SK-N-SH (cell line): ENCODE measurements around the gene COL5A1. TPM values are rescaled to one million over a fixed set of nuclear protein-coding genes. Genes with fewer than 3 reads are reported as not detected.

Experiments
- CTCF ChIA-PET: fragments of 300-600, 350-600 bp; formaldehyde crosslinking; extraction: SDS; loops from one replicate; lab custom pipeline; 2021; lab: Yijun Ruan, JAX
- POLR2A ChIA-PET: fragments of 350-600 bp; sonication (Branson Sonifier 250); formaldehyde crosslinking; extraction: SDS; loops from one replicate; lab custom pipeline; 2020; ENCODE audit warnings: antibody characterized with exemption, inconsistent platforms; lab: Yijun Ruan, JAX
- DNase-seq: peaks from one replicate; pipeline ENCODE4 v3.0.0; 2012
- H2AFZ ChIP-seq: fragments of 200-600 bp; sonication (generic); 2 replicates; pipeline ENCODE4 v1.8.1; 2016; ENCODE audit warnings: antibody characterized with exemption, mild to moderate bottlenecking, low read depth
- H3F3A ChIP-seq: fragments of 200-600 bp; sonication (generic); replicated peaks from 2 replicates; pipeline ENCODE3; 2016; ENCODE audit warnings: antibody characterized with exemption, mild to moderate bottlenecking; ENCODE audit not compliant: insufficient read depth
- H3K27ac ChIP-seq, 2 experiments: fragments of 200-500 bp in 1 of 2; fragments of 200-600 bp in 1 of 2; sonication (Bioruptor generic) in 1 of 2; sonication (generic), shearing (Covaris generic) in 1 of 2; 2 replicates each; pipeline versions ENCODE4 v1.5.1 to v1.6.1; 2014 to 2016; ENCODE audit warnings: low read depth in 2 of 2, inconsistent platforms in 1 of 2, low read length in 1 of 2, mild to moderate bottlenecking in 1 of 2, mixed read lengths in 1 of 2
- H3K27me3 ChIP-seq: fragments of 200-600 bp; sonication (generic), shearing (Covaris generic); 2 replicates; pipeline ENCODE4 v1.6.1; 2016; ENCODE audit warnings: mixed run types; ENCODE audit not compliant: insufficient read depth
- H3K36me3 ChIP-seq, 2 experiments: fragments of 200-500 bp in 1 of 2; fragments of 200-600 bp in 1 of 2; sonication (Bioruptor generic) in 1 of 2; sonication (generic) in 1 of 2; replicated peaks in 1 of 2; 2 replicates each; pipeline versions ENCODE3 to v1.5.1; 2014 to 2016; ENCODE audit warnings: low read length in 1 of 2, mild to moderate bottlenecking in 1 of 2; ENCODE audit not compliant: insufficient read depth in 2 of 2, control insufficient read depth in 1 of 2
- H3K4me1 ChIP-seq, 2 experiments: fragments of 200-500 bp in 1 of 2; fragments of 200-600 bp in 1 of 2; sonication (Bioruptor generic) in 1 of 2; sonication (generic), shearing (Covaris generic) in 1 of 2; 2 replicates each; pipeline versions ENCODE4 v1.5.1 to v1.6.1; 2014 to 2016; ENCODE audit warnings: low read depth in 1 of 2, low read length in 1 of 2, mixed run types in 1 of 2; ENCODE audit not compliant: insufficient read depth in 2 of 2, control insufficient read depth in 1 of 2
- H3K4me2 ChIP-seq: fragments of 200-600 bp; sonication (generic), shearing (Covaris generic); 2 replicates; pipeline ENCODE4 v1.6.1; 2017; ENCODE audit warnings: mixed run types
- H3K4me3 ChIP-seq, 2 experiments: fragments of 200-500 bp in 1 of 2; fragments of 200-600 bp in 1 of 2; sonication (Bioruptor generic) in 1 of 2; sonication (generic), shearing (Covaris generic) in 1 of 2; 2 replicates each; pipeline versions ENCODE4 v1.5.1 to v1.8.1; 2014 to 2016; ENCODE audit warnings: low read depth in 2 of 2, inconsistent platforms in 1 of 2, low read length in 1 of 2, mild to moderate bottlenecking in 1 of 2, mixed read lengths in 1 of 2, moderate library complexity in 1 of 2
- H3K79me2 ChIP-seq: fragments of 200-600 bp; sonication (generic); 2 replicates; pipeline ENCODE4 v1.8.1; 2017; ENCODE audit warnings: mild to moderate bottlenecking; ENCODE audit not compliant: insufficient read depth
- H3K9ac ChIP-seq: fragments of 200-600 bp; sonication (generic); 2 replicates; pipeline ENCODE4 v1.6.1; 2017; ENCODE audit warnings: mixed run types
- H3K9me2 ChIP-seq: fragments of 200-600 bp; sonication (generic); 2 replicates; pipeline ENCODE4 v1.6.1; 2017; ENCODE audit warnings: mixed run types
- H3K9me3 ChIP-seq: fragments of 200-600 bp; sonication (generic); 2 replicates; pipeline ENCODE4 v1.6.1; 2017; ENCODE audit warnings: mixed run types, mild to moderate bottlenecking, moderate library complexity
- H4K20me1 ChIP-seq: fragments of 200-600 bp; sonication (generic); 2 replicates; pipeline ENCODE4 v1.6.1; 2017; ENCODE audit warnings: mild to moderate bottlenecking, mixed run types; ENCODE audit not compliant: insufficient read depth
- CHD2 ChIP-seq: fragments of 150-350 bp; IDR thresholded peaks from 2 replicates; pipeline ENCODE4 v1.6.1; 2018; ENCODE audit warnings: low read length; ENCODE audit not compliant: partially characterized antibody
- EP300 ChIP-seq, 2 experiments: IDR thresholded peaks; 2 replicates each; pipeline versions ENCODE4 v1.4.0 to v1.6.1; 2012; ENCODE audit warnings: borderline replicate concordance in 1 of 2, low read depth in 1 of 2, low read length in 1 of 2
- FOSL2 ChIP-seq: IDR thresholded peaks from 2 replicates; pipeline ENCODE4 v1.4.0; 2012; ENCODE audit warnings: low read depth, mild to moderate bottlenecking, moderate library complexity, borderline replicate concordance
- GABPA ChIP-seq: IDR thresholded peaks from 2 replicates; pipeline ENCODE4 v1.4.0; 2012; ENCODE audit warnings: low read depth, mild to moderate bottlenecking
- JUND ChIP-seq: IDR thresholded peaks from 2 replicates; pipeline ENCODE4 v1.4.0; 2012
- MXI1 ChIP-seq: IDR thresholded peaks from 2 replicates; pipeline ENCODE4 v1.6.1; 2012; ENCODE audit warnings: mild to moderate bottlenecking, low read depth, low read length, improper control_type of control experiment
- NFIC ChIP-seq: IDR thresholded peaks from 2 replicates; pipeline ENCODE4 v1.4.0; 2012; ENCODE audit warnings: borderline replicate concordance
- PBX3 ChIP-seq: IDR thresholded peaks from 2 replicates; pipeline ENCODE4; 2012
- RAD21 ChIP-seq: IDR thresholded peaks from 2 replicates; pipeline ENCODE4 v1.6.1; 2012; ENCODE audit warnings: mild to moderate bottlenecking, low read length
- RXRA ChIP-seq: IDR thresholded peaks from 2 replicates; pipeline ENCODE4 v1.4.0; 2012; ENCODE audit warnings: low read depth, mild to moderate bottlenecking, borderline replicate concordance
- SMC3 ChIP-seq: IDR thresholded peaks from 2 replicates; pipeline ENCODE4 v1.6.1; 2012; ENCODE audit warnings: low read depth, low read length, improper control_type of control experiment
- TCF12 ChIP-seq: IDR thresholded peaks from 2 replicates; pipeline ENCODE4 v1.4.0; 2012
- TEAD4 ChIP-seq: IDR thresholded peaks from 2 replicates; pipeline ENCODE4 v1.4.0; 2012; ENCODE audit warnings: mild to moderate bottlenecking, borderline replicate concordance; ENCODE audit not compliant: insufficient read depth
- USF1 ChIP-seq: IDR thresholded peaks from 2 replicates; pipeline ENCODE4 v1.4.0; 2012; ENCODE audit warnings: low read depth, borderline replicate concordance
- USF2 ChIP-seq: fragments of 150-350 bp; IDR thresholded peaks from 2 replicates; pipeline ENCODE4 v1.6.1; 2017; ENCODE audit warnings: antibody characterized with exemption, low read length, low read depth, borderline replicate concordance
- YY1 ChIP-seq: IDR thresholded peaks from 2 replicates; pipeline ENCODE4 v1.4.0; 2012; ENCODE audit warnings: low read depth, mild to moderate bottlenecking
- ZBTB33 ChIP-seq: IDR thresholded peaks from 2 replicates; pipeline ENCODE4 v1.4.0; 2012; ENCODE audit warnings: low read depth, borderline replicate concordance
- WGBS: methylation state at CpG from one replicate; pipeline ENCODE4 v1.1.6; 2017; ENCODE audit warnings: low lambda C conversion rate; 5-methylcytosine and 5-hydroxymethylcytosine counted together
- polyA plus RNA-seq, 3 experiments: library from polyadenylated mRNA; depleted of rRNA; stranded (reverse); fragments of >200 nt; gene quantifications; 2 replicates each; pipeline ENCODE4 v1.2.3, GENCODE V29; 2012

Gene COL5A1
- polyA plus RNA-seq, 1 of the 3 experiments (the other 2 are of a cell fraction), result 73.8 TPM

- H3K36me3 ChIP-seq, result peaks cover 46 to 60% of the 10 kb centered on the region in 2 experiments
- no peaks in the 10 kb centered on the region for H3K79me2 ChIP-seq
- ChIA-PET CTCF (no interaction called here), POLR2A (no interaction called here)
- H3K9ac ChIP-seq, result no peak overlapping the region
- TF ChIP-seq PBX3 (no peak), EP300 (IDR thresholded peaks at IDR 0.05; ENCODE audit: borderline replicate concordance in 1 of 2, low read depth in 1 of 2, low read length in 1 of 2) (no peak), RAD21 (no peak), USF2 (no peak), CHD2 (no peak), MXI1 (no peak), RXRA (no peak), USF1 (no peak), TCF12 (no peak), YY1 (no peak), GABPA (no peak), NFIC (no peak), JUND (no peak), ZBTB33 (no peak), FOSL2 (no peak)
- no peaks in the 10 kb centered on the region for H3K9me3 ChIP-seq
- H3K4me2 ChIP-seq, result no peak overlapping the region
- H3K4me3 ChIP-seq, result no peak overlapping the region
- H3K27ac ChIP-seq, result no peak overlapping the region
- DNase-seq, result no peak
- 91% methylated on average over 14 of the region's 18 CpGs for WGBS
- H3K27me3 ChIP-seq, result no peaks in the 10 kb centered on the region
- H3F3A ChIP-seq, result peaks cover 26% of the 10 kb centered on the region
- H4K20me1 ChIP-seq, result peaks cover 21% of the 10 kb centered on the region; the same call in 1 of the 2 replicates
- no peak overlapping the region for H2AFZ ChIP-seq
- no peaks in the 10 kb centered on the region for H3K4me1 ChIP-seq
- no peaks in the 10 kb centered on the region for H3K9me2 ChIP-seq
Observed at GRCh38 chr9:134843740-134844139, 202.1 kb downstream of the COL5A1 start.

GRCh38 chr9:134844821-134845220 is 203.2 kb downstream of the COL5A1 start:
- peaks cover 11% of the 10 kb centered on the region; the same call in 1 of the 2 replicates for H4K20me1 ChIP-seq
- H3K27ac ChIP-seq, result no peak overlapping the region
- TF ChIP-seq RXRA (no peak), RAD21 (no peak), JUND (no peak), SMC3 (no peak), USF2 (no peak), TEAD4 (no peak), EP300 (IDR thresholded peaks at IDR 0.05; ENCODE audit: borderline replicate concordance in 1 of 2, low read depth in 1 of 2, low read length in 1 of 2) (no peak), NFIC (no peak)
- no peak overlapping the region for H3K4me3 ChIP-seq
- peaks cover 26% of the 10 kb centered on the region for H3F3A ChIP-seq
- CTCF ChIA-PET, result no interaction called here
- POLR2A ChIA-PET, result no interaction called here
- H3K4me2 ChIP-seq, result no peak overlapping the region
- no peaks in the 10 kb centered on the region for H3K4me1 ChIP-seq
- H3K79me2 ChIP-seq, result no peaks in the 10 kb centered on the region
- H3K9me3 ChIP-seq, result no peaks in the 10 kb centered on the region
- no peak overlapping the region for H2AFZ ChIP-seq
- no peaks in the 10 kb centered on the region for H3K27me3 ChIP-seq
- H3K9me2 ChIP-seq, result no peaks in the 10 kb centered on the region
- peaks cover 45 to 49% of the 10 kb centered on the region in 2 experiments for H3K36me3 ChIP-seq
- 82% methylated on average over 5 of the region's 8 CpGs for WGBS
- H3K9ac ChIP-seq, result no peak overlapping the region
- no peak for DNase-seq
